HUES64 (cell line): ENCODE measurements around the gene UBXN7.

Experiments
- H3K27ac ChIP-seq: 2 replicates; pipeline ENCODE4 v1.7.0; 2013; ENCODE audit warnings: low read depth, low read length, inconsistent platforms
- H3K27me3 ChIP-seq: 2 replicates; pipeline ENCODE4 v1.6.1; 2013; ENCODE audit warnings: mild to moderate bottlenecking, low read length; ENCODE audit not compliant: insufficient read depth
- H3K36me3 ChIP-seq: 2 replicates; pipeline ENCODE4 v1.6.1; 2013; ENCODE audit warnings: mild to moderate bottlenecking, low read length; ENCODE audit not compliant: insufficient read depth
- H3K4me1 ChIP-seq: 2 replicates; pipeline ENCODE4 v1.6.1; 2013; ENCODE audit warnings: mild to moderate bottlenecking, low read length, moderate library complexity; ENCODE audit not compliant: insufficient read depth
- H3K4me3 ChIP-seq: 2 replicates; pipeline ENCODE4 v1.5.1; 2013; ENCODE audit warnings: mild to moderate bottlenecking, low read length, moderate library complexity
- H3K9ac ChIP-seq: 2 replicates; pipeline ENCODE4 v1.6.1; 2013; ENCODE audit warnings: mild to moderate bottlenecking, low read depth, low read length
- H3K9me3 ChIP-seq: 2 replicates; pipeline ENCODE4 v1.6.1; 2013; ENCODE audit warnings: low read depth, low read length; ENCODE audit not compliant: insufficient read depth
- WGBS: fragments of 150-250, 120-280 bp; methylation state at CpG from one replicate; pipeline ENCODE4 v1.1.7; 2013; ENCODE audit warnings: missing lambda C conversion rate; 5-methylcytosine and 5-hydroxymethylcytosine counted together

Gene UBXN7

DNA sequence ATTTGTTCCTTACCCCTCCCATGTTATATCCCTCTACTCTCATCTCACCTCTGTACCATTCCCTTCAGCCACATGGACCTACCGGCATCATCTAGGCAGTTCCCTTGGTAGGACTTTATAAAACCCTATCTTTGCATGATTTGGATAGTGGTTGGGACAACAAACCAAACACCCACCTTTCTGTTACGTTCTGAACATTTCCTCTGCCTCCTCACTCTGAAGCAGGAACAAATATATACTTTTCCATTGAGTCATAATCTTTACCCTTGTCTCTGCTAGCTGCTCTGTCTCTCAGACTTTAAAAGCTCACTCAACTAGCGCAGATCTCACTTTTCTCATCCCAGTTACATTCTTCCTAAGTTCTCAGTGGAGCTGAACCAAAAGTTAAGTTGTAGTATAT, 17.8 kb downstream of the UBXN7 start:
- Histone ChIP-seq H3K27ac (no peak overlapping the region), H3K4me3 (no peak overlapping the region), H3K4me1 (0 out of 2 replicates have a peak, but pooled peaks cover 3% of the 10 kb centered on the region), H3K36me3 (peaks cover 3% of the 10 kb centered on the region; the same call in 1 of the 2 replicates), H3K9ac (no peak overlapping the region), H3K27me3 (no peaks in the 10 kb centered on the region), H3K9me3 (peaks cover under 1% of the 10 kb centered on the region; the same call in 1 of the 2 replicates)
- 86% methylated on average over 3 of the region's 3 CpGs for WGBS

DNA sequence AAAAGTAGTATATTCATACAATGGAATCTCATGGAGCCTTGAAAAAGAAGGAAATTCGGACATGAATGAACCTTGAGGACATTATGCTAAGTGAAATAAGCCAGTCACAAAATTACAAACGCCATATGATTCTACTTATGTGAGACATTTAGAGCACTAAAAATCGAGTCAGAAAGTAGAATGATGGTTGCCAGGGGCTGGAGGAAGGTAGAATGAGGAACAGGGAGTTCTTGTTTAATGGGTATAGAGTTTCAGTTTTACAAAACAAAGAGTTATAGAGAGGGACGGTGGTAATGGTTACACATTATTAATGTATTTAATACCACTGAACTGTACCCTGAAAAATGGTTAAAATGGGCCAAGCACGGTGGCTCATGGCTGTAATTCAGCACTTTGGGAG, 19.5 kb downstream of the UBXN7 start:
- no peak overlapping the region for H3K27ac ChIP-seq
- H3K27me3 ChIP-seq = no peaks in the 10 kb centered on the region
- no peak overlapping the region for H3K9ac ChIP-seq
- no peaks in the 10 kb centered on the region for H3K4me1 ChIP-seq
- WGBS = 95% methylated on average over 4 of the region's 5 CpGs
- peaks cover 6% of the 10 kb centered on the region; the same call in 1 of the 2 replicates for H3K36me3 ChIP-seq
- H3K9me3 ChIP-seq = peaks cover 7% of the 10 kb centered on the region; the same call in 1 of the 2 replicates
- no peak overlapping the region for H3K4me3 ChIP-seq

DNA sequence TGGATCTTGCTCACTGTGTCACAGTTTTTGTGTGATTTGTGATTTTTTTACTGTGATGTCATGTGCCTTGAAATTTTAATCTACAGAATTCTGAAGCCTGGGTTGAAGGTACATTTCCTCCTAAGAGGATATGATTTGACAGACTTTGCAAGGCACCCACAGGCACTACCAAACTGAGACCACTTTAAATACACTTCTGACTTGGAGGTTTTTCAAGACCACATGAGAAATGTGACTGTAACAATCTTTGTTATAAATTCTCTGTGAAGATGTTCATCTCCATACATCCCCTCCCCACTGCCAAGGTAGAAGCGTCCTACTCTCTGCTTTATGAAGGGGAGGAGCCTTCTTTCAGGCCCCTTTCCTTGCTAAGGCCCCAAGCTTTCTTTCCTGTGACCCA, 22.8 kb downstream of the UBXN7 start:
- Histone ChIP-seq H3K27ac (no peak overlapping the region), H3K4me3 (no peak overlapping the region), H3K36me3 (peaks cover 29% of the 10 kb centered on the region), H3K27me3 (no peaks in the 10 kb centered on the region), H3K9ac (no peak overlapping the region), H3K9me3 (peaks cover 7% of the 10 kb centered on the region; the same call in 1 of the 2 replicates), H3K4me1 (no peaks in the 10 kb centered on the region)
- WGBS = 100% methylated on average over 1 of the region's 1 CpG

- Histone ChIP-seq H3K27ac (no peak overlapping the region), H3K9ac (no peak overlapping the region), H3K4me1 (no peaks in the 10 kb centered on the region), H3K36me3 (peaks cover 29% of the 10 kb centered on the region), H3K9me3 (peaks cover 7% of the 10 kb centered on the region; the same call in 1 of the 2 replicates), H3K4me3 (no peak overlapping the region), H3K27me3 (no peaks in the 10 kb centered on the region)
- 97% methylated on average over 4 of the region's 4 CpGs for WGBS
Observed at GRCh38 chr3:196408565-196409300, 23.5 kb downstream of the UBXN7 start.

DNA sequence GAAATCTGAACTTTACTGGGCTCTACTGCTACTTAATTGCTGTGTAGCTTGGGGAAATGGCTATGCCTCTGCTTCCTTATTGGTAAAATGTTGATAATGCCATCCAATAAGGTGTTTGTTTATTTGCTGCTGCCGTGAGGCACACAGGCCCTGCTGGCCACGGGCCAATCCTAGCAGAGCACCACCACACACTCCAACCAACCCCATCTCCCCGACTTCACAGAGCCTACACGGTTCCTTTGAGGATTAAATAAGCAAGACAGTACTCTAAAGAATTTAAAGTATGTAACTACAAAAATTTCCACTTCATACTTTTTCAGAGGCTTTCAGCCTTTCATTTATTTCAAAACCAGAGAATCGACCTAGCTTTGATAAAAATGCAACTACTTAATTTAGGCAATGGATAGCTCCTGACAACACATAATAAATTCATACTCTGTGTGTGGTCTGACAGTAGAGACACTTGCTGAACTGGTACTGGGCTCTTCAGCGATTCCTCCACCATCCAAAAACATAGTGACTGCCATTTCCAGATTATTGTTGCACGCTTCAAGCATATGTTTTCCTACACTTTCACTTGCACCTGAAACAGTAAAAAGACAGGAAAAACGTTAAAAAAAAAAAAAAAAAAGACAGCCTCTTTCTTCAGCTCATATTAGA, 25.3 kb downstream of the UBXN7 start:
- H3K9me3 ChIP-seq = peaks cover 7% of the 10 kb centered on the region; the same call in 1 of the 2 replicates
- WGBS = 93% methylated on average over 8 of the region's 8 CpGs

GRCh38 chr3:196400331-196400730, 31.9 kb downstream of the UBXN7 start:
- Histone ChIP-seq H3K4me3 (no peak overlapping the region), H3K4me1 (no peaks in the 10 kb centered on the region), H3K27ac (no peak overlapping the region), H3K36me3 (peaks cover 76% of the 10 kb centered on the region), H3K9ac (no peak overlapping the region), H3K9me3 (no peaks in the 10 kb centered on the region), H3K27me3 (no peaks in the 10 kb centered on the region)
- WGBS = 89% methylated on average over 6 of the region's 6 CpGs

More for the DNA sequence above, 25.3 kb downstream of the UBXN7 start:
- H3K9ac ChIP-seq = no peak overlapping the region
- H3K36me3 ChIP-seq = peaks cover 47% of the 10 kb centered on the region
- H3K27me3 ChIP-seq = no peaks in the 10 kb centered on the region
- H3K27ac ChIP-seq = no peak overlapping the region
- no peaks in the 10 kb centered on the region for H3K4me1 ChIP-seq
- H3K4me3 ChIP-seq = no peak overlapping the region

GRCh38 chr3:196399485-196399945, 32.7 kb downstream of the UBXN7 start:
- peaks cover 76% of the 10 kb centered on the region for H3K36me3 ChIP-seq
- 100% methylated on average over 3 of the region's 3 CpGs for WGBS
- H3K4me3 ChIP-seq = no peak overlapping the region
- no peak overlapping the region for H3K9ac ChIP-seq
- H3K27ac ChIP-seq = no peak overlapping the region
- H3K27me3 ChIP-seq = no peaks in the 10 kb centered on the region
- H3K4me1 ChIP-seq = no peaks in the 10 kb centered on the region
- H3K9me3 ChIP-seq = no peaks in the 10 kb centered on the region

DNA sequence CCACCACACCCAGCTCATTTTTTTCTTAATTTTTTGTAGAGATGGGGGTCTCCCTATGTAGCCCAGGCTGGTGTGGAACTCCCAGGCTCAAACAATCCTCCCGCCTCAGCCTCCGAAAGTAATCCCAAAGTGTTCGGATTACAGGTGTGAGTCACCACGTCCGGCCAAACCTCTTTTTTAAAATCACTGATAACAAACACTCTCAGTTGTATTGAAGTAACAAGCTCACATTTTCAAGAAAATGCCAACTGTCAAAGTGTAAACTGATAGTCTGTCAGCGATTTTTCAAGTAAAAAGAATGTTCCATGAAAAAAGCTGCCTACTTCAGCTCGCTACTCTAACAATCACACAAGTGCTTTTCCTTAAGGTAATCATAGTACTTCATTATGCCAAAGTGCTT, 33.4 kb downstream of the UBXN7 start:
- 97% methylated on average over 7 of the region's 7 CpGs for WGBS
- H3K4me1 ChIP-seq = no peaks in the 10 kb centered on the region
- H3K36me3 ChIP-seq = peaks cover 76% of the 10 kb centered on the region
- no peaks in the 10 kb centered on the region for H3K9me3 ChIP-seq
- no peak overlapping the region for H3K9ac ChIP-seq
- H3K27me3 ChIP-seq = no peaks in the 10 kb centered on the region
- H3K27ac ChIP-seq = no peak overlapping the region
- H3K4me3 ChIP-seq = no peak overlapping the region

DNA sequence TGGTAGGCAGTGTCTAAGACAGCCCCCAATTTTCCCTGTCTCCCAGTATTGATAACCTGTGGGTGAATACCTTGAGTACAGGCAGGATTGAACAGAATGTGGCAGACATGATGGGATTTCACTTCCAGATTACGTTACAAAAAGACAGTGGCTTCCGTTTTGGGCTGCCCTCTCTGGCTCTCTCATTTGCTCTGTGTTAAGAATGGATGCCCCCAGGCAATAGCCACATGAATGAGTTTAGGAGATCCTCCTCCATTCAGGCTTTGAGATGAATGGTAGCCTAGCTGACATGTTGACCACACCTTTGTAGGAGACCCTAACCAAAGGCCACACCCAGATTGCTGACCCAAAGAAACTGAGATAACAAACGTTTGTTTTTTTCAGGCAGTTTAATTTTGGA, 34.3 kb downstream of the UBXN7 start:
- Histone ChIP-seq H3K27ac (no peak overlapping the region), H3K36me3 (peaks cover 74% of the 10 kb centered on the region), H3K9ac (no peak overlapping the region), H3K4me1 (no peaks in the 10 kb centered on the region), H3K27me3 (no peaks in the 10 kb centered on the region), H3K4me3 (no peak overlapping the region), H3K9me3 (no peaks in the 10 kb centered on the region)
- 82% methylated on average over 3 of the region's 3 CpGs for WGBS

GRCh38 chr3:196390116-196390515, 42.1 kb downstream of the UBXN7 start:
- WGBS = 90% methylated on average over 3 of the region's 3 CpGs
- Histone ChIP-seq H3K9me3 (peaks cover 14% of the 10 kb centered on the region), H3K4me3 (no peak overlapping the region), H3K27ac (no peak overlapping the region), H3K4me1 (no peaks in the 10 kb centered on the region), H3K36me3 (peaks cover 65% of the 10 kb centered on the region), H3K27me3 (no peaks in the 10 kb centered on the region), H3K9ac (no peak overlapping the region)

DNA sequence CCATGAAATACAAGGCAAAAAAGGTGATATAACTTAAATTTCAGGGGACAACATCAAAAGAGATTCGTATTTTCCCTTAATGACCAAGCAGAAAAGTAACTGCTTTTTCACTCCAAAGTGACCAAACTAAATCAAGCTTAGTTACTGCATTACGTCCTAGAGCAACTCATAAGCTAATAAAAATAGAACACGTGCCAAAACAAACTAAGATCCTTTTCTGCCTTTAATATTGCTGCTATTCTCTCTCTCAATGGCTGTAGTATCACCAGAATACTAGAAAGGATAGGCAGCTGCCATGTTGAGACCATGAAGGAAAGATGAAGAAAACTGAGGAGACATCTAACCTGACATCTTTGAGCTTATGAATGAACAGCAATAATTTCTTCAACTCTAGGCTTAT, 43.3 kb downstream of the UBXN7 start:
- peaks cover 58% of the 10 kb centered on the region for H3K36me3 ChIP-seq
- no peak overlapping the region for H3K4me3 ChIP-seq
- H3K9ac ChIP-seq = no peak overlapping the region
- H3K9me3 ChIP-seq = peaks cover 14% of the 10 kb centered on the region
- 93% methylated on average over 3 of the region's 3 CpGs for WGBS
- no peaks in the 10 kb centered on the region for H3K4me1 ChIP-seq
- H3K27ac ChIP-seq = no peak overlapping the region
- H3K27me3 ChIP-seq = no peaks in the 10 kb centered on the region
